ENCODE measurements around the gene ANXA1.

ANXA1 gene

DNA sequence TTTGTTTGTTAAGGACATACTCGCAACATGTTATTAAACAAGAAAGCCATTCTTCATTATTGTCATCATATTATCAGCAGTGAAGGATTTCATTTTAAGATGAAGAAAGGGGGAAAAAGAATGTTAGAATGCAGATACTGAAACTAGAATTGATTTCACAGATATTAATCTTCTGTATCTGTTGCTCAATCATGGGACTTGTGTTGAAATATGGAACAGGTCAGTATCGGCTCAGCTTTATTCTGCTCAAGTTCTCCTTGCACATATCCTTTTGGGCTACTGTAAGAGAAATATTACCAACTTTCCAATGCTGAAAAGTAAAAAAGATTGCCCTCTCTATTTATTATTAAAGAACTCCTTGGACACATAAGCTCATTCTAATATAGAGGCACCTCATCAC is 13.8 kb upstream of the ANXA1 start:
- DNase-seq, result no peak

DNA sequence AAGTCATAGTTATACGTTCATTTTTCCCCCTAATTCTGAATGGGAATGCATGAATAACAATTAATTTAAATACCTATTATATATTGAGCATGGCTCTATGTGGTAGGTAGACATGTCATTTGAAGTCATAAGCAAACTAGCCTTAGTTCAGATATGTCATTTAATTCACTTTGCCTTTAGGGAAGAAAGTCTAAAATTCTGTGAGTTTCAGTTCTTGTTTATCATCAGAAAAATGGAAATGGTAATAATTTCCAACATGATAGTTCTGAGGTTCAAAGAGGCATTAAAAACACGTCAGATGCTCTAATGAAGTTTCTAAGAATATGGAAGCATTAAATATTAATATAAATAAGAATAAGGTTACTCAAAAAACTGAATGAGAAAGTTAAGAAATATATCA is 13.1 kb upstream of the ANXA1 start:
- no peak for DNase-seq

DNA sequence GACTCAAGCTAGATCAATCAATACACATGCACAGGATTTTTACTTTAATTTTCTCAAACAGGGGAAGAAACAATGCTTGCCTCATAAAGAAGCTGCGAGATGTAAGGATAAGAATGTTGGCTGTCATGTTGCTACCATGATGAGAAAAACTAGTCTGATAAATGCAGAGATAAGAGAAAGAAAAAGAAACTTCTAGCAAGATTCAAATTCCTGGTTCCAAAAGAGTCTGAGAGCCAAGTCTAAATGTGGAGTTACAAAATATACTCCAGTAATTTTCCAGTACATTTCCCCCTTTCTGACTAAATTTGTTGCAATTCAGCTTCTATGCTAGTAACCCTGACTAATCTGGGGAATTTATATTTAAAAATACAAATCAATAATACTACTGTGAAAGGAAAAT is 10.4 kb upstream of the ANXA1 start:
- no peak for DNase-seq

DNA sequence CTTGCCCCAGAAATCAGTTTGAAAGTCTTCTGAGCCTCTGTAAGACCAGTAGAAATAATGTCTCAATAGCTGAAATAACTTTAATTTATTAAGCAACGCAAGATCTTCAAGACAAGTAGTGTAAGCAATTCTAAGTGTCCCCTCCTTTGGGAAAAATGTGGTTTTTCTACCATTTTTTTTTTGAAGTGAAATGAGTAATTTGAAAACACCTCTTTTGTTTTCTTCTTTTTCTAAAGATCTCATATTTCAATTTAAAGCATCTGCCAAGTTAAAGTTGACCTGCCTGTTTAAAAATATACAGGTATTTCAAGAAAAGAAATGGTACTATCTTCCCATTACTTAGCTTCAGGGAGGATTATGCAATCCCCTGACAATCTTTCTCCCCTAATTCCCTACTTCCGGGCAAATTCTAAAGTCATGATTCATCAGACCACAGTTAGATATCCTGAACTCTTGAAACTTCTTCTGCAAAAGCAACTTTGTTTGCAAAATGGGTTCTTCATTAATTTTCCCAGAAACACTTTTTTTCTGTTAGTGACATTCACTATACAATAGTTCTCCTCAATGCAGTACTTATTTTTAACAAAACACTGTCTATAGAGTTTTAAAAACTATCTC is 7.8 kb upstream of the ANXA1 start:
- DNase-seq, result no peak

DNA sequence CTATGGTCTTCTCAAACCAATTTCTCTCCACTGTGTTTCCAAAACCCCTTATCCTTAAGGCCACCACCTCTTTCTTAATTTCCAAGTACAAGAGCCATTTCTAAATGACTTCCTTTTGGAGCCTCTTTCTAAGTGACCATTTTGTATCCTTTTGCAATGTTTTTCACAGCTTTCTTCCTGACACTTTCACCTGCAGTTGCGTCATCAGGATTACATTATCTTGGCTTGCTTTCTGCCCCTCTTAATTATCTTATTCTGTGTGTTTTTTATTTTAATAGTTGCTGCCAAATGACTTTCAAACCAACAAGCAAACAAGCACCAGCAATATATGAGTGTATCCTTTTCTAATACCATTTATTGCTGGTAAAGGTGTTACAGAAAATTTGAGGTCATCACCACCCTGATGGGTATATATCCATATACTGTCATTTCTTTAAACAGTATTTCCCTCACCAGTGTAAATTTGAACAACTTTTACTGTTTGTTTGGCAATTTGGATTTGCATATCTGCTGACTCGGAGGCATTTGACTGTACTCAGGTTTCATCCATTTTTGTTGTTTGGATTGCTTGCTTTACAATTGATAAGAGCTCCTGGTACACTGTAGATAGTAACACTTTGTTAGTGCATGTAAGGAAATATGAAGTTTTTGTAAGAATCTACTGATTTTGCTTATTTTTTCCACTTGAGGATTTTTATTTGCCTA is 5.4 kb upstream of the ANXA1 start:
- no peak for DNase-seq

DNA sequence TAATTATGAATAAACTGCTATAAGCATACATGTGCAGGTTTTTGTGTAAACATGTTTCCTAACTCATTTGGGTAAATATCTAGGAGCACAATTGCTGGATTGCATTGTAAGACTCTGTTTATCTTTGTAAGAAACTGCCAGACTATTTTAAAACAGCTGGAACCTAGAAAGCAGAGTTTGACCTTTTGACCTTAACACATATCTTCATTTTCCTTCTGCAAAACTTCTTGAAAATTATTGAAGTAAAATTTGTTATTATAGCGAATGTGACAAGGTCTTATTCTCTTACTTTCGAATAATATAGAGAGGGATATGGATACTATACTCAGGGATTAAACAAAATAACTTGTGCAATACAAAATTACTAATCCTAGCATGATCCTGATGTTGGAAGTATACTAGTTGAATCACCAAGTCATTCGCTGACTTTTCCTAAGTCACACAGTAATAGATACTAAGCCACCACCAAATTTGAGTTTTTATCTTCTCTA is 3.2 kb upstream of the ANXA1 start:
- DNase-seq, result no peak

DNA sequence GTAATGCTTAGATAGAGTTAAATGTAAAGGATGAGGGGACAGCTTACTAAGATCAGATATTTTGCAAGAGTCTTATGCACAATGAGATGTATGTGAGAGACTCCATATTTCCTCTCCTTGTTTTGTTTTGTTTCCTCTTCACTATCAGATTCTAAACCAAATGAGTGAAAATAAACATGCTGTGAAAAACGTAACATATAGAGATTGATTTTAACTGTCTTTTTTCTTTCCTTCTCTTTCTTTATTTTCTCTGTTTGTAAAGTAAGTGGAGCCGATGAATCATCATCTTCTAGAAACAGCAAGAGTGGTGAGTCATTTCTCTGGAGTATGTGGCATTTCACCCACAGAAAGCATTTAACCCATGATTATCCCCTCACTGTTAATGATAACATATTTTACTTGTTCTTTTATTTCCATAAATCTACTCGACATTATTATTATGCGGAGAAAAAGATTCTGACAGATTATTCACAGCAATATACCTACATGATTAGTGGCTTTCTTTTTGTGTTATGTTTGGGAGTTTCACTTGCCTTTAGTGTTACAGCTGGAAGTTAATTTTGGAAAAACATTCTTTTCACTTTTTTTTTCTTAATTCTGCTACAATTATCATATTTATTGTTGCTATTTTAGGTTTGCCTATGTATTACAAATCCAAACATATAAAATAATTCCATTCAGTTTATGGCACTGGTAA is 2.1 kb upstream of the ANXA1 start:
- DNase-seq, result no peak

DNA sequence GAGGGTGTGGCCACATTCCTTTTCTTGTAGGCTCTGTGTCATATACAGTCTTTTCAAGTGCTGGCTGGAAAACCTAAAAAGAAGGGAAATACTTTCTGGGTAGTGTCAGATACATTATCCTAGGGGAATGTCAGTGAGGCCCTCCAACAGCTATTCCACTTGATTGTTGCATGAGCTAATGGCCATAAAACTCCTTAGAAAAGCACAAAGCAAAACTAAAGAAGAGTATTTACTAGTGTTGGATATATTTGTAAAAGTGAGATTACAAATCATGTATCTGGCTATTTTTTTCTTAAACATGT is 829 bp downstream of the ANXA1 start:
- DNase-seq, result no peak

DNA sequence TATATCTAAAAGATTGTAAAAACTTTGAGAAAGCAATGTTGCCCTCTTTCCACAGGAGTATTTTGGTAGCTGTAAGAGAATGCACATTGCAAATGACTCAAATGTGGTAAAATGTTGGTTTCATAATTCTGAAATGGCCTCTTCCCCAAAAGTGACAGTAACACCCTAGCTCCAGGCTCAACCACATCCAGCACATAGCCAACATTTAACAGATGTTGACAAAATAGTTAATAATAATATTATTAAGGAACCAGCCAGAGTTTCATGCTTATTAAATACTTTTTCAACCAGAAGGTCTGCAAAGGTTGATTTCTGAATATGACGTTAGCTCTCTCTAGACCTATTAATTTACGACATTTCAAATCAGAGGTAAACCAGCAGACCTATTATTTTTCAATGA is 1.3 kb downstream of the ANXA1 start:
- DNase-seq, result no peak

DNA sequence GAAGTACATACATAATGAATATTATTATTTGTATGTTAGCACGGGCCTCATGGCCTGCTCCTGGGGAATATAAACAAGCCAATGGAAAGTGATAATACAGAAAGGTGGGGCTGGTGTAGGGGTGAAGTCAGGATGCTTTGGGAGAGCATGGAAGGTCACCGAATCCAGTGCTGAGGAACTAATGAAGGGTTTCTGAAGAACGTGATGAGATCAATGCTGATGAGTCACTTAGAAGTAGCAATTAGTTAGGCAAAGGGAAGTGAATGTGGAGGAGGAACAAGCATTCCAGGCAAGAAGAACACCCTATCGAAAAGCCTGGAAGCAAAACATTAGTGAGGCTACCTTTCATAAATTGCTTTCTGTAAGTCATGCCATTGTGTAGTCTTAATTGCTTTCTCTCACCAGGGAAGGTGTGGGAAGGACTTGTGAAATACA is 2.1 kb downstream of the ANXA1 start:
- no peak for DNase-seq

DNA sequence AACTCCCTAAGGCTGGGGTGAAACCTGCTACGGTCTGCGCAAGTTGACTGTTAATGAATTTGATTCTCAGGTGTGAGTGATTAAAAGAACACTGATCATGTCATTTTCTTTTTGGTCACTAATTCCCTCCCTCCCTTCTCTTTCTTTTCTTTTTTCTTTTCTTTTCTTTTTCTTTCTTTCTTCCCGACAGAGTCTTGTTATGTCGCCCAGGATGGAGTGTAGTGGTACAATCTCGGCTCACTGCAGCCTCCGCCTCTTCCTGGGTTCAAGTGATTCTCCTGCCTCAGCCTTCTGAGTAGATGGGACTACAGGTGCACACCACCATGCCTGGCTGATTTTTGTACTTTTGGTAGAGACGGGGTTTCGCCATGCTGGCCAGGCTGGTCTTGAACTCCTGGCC is 2.6 kb downstream of the ANXA1 start:
- no peak for DNase-seq

DNA sequence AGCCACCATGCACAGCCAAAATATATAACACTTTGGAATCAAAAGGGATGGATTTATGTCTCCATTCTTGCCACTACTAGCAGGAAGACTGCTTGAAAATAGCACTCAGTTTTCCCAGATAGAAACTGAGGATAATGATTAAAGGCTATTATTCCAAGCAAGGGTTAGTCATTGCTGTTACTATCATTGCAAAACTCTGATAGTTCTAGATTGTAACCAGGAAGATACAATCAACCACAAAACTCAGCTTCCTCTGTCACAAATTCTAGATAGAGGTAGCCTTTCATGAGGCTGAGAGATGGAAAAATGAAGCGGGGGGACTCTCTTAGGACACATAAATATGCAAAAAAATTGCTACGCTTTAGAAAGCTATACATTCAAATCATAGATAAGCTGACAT is 3.1 kb downstream of the ANXA1 start:
- no peak for DNase-seq

DNA sequence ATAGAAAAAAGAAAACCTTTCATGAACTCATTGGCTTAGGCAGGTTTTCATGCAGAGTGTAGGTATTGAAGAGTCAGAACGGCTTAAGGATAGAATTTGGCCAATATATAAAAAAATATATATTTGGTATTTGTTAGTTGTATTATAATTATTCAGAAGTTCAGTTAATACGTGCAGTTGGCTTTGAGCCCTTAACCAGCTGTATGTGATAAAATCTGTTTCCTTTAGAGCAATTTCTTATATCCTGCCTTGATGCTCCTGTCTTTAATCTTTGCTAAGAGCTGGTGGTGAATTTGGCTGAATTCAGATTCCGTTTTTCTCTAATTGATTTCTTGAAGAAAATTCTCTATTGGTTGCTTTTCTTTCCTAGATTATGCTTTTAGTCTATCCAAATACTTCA is 3.7 kb downstream of the ANXA1 start:
- no peak for DNase-seq

DNA sequence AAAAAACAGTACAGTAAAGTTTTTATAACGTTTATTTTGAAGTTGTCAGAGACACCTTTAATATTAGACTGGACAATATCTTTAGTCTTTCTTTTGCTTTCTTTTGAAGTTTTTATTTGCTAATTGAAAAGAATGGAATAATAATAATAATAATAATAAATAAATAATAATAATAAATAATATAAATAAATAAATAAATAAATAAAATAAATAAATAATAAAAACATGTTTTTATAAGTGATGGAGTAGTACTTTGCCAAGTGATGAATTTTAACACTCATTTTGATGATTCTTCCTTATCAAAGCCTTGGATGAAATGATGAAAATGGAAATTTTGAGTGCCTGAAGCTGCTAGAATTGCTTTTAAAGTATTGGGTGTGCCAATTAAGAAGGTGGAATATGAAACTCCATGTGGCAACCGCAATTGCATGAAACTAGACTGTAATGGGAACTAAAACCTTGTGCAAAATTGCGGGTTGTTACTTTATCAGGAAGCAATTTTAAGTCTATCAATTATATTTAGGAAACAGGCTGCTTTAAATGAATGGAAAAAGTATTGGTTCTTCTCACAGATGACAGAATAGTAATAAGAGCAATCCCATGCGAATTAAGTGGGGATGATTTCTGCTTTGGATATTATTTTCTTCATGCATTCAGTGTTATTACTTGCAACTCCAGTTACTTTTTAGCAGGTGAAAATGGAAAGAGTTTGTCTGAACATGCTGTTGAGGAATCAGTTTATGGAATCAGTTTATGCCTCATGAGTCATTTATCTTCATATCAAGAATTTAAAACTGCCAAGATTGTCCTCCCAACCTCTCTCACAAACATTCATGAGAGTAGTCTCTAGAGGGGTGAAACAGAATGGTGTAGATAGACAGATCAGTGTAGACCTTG is 4.6 kb downstream of the ANXA1 start:
- DNase-seq, result no peak

DNA sequence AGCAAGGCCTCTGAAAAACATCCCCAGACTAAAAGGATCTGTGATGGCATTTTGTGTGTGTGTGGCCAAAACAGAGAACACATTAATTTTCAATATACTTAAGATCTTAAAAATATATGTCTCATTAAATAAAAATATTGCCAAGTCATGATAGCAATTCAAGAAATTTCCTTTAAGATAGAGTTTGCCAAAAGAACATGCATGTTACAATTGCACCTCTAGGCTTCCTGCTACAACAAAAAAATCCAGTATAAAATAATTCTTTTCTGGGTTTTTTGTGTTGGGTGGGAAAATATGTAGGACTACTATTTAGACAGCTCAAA is 5.2 kb downstream of the ANXA1 start:
- DNase-seq, result no peak

DNA sequence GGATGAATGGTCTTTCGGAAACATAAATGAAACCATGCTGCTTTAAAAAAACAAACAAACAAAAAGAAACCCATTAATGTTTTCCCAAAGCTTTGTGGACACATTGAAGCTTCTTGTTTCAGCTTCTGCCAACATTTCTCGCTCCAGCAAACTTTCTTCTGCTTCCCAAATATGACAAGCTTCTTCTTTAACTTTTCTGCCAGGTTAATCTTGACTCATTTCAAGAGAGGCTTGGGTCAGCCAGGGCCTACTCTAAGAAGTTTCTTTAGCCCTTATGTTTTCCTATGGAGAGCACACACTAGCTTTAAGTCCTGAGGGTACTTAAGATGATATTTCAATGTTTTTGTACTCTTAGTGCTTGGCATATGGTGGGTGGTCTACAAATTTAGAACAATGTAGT is 6.1 kb downstream of the ANXA1 start:
- DNase-seq, result no peak

DNA sequence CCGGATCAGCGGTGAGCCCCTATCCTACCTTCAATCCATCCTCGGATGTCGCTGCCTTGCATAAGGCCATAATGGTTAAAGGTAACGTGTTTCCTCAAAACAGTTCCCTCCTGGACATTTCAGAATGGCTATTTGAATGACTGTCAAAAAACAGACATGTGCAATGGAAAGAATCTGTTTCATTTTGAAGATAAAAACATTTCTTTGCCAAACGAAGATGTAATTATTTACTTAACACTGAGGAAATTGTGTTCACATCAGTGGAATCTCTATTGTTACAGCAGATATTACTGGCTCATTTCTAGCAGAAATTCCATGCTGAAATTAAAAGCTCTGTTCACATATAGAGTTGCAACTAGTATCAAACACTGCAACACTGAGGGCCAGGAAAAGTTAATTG is 7.1 kb downstream of the ANXA1 start:
- DNase-seq, result no peak

DNA sequence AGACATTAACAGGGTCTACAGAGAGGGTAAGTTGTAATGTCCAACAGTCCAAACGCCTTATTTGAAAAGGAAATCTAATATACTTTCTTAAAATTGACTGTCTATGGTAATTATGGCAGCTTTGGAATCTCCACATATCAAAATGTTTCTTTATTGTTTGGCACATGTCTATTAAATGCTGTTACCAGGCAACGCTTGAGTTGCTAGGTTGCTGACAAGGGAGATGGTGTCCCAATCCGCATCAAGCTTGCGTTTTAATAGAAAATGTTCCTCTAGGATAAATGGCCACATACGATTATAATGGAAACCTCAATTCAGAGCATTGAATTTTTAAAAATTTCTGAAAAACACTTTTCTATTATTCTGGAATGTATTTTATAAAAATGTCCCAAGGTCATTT is 9.2 kb downstream of the ANXA1 start:
- DNase-seq, result no peak

DNA sequence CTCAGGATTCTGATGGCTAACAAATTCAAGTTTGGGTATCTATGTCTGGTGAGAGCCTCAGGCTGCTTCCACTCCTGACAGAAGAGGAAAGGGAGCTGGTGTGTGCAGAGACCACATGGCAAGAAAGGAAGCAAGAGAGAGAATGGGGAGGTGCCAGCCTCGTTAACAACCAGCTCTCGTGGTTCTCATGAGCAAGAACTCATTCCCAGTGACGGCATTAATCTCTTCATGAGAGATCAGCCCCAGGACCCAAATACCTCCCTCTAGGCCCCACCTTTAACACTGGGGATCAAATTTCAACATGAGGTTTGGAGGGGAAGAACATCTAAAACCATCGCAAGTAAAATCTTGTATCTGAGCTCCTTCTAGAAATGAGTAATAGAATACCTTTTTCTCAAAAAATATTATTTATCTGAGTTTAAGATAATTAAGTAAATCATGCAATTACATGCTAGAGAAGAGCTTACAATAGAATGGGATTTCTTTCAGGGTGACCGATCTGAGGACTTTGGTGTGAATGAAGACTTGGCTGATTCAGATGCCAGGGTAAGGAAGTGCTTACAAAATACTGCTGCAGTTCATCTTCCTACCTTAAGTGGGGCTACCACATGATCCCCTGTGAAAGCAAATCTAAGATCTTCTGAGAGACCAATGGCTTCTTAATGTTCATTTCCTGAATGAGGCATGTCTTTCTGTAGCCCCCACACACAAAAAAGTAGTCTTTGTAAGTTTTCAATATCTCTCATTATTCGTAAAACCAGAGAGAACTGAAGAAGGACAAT is 11.5 kb downstream of the ANXA1 start:
- DNase-seq, result no peak

DNA sequence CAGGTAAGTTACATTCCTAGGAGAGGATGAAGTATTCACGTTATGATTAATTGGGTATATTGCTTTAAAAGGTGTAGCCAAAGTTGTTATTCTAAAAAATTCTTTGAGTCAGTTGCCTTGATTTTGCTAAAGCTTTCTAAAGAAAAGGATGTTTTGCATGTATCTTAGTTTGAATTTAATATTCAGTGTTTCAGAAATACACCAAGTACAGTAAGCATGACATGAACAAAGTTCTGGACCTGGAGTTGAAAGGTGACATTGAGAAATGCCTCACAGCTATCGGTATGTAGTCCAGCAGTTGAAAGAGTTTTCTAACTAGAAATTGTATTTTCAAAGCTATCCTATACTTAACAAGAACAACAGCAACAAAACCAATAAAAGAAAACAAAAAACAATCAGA is 14.2 kb downstream of the ANXA1 start:
- no peak for DNase-seq

DNA sequence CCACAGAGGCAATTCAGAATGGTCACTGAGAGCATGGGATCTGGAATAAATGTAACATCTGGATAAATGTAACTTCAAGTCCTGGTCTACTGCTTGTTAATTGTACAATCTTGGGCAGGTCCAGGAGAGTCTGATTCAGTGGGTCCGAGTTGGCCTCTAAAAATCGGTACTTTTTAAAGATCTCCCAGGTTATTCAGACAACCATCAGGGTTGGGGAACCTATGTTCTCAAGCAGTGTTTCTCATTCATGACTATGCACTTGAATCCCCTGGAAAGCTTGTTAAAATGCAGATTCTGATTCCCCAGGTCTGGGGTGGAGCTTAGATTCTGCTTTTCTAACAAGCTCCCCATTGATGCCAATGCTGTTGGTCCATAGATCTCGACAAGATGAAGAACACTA is 14.8 kb downstream of the ANXA1 start:
- DNase-seq, result no peak

Measured in amygdala (tissue), 56 donors.